Astrocyte of the cerebellum (primary cell): ENCODE measurements around the gene MAD2L1BP.
"Not testable (repeated sequence)": the region's sequence is repeated elsewhere in the genome, so short reads cannot be mapped to it uniquely, and the experiment has no call there.

Experiments
- DNase-seq: peaks from one replicate; pipeline ENCODE4 v3.0.0-alpha.2; 2011; ENCODE audit warnings: low read depth
- H3K4me3 ChIP-seq: 2 replicates; pipeline ENCODE4 v1.5.1; 2011; ENCODE audit warnings: mild to moderate bottlenecking, low read depth, low read length, moderate library complexity
- in situ Hi-C: cut with HindIII; loops from 2 replicates; pipeline ENCODE4 v1.10.0; 2017; ENCODE audit warnings: low sequenced_read_pairs
- TF ChIP-seq, protein P1 (sequence below): IDR thresholded peaks from 2 replicates; pipeline ENCODE4 v1.5.1; 2012; ENCODE audit warnings: low read length, low read depth, moderate library complexity, mild to moderate bottlenecking; ENCODE audit errors: missing control alignments

Gene MAD2L1BP

DNA sequence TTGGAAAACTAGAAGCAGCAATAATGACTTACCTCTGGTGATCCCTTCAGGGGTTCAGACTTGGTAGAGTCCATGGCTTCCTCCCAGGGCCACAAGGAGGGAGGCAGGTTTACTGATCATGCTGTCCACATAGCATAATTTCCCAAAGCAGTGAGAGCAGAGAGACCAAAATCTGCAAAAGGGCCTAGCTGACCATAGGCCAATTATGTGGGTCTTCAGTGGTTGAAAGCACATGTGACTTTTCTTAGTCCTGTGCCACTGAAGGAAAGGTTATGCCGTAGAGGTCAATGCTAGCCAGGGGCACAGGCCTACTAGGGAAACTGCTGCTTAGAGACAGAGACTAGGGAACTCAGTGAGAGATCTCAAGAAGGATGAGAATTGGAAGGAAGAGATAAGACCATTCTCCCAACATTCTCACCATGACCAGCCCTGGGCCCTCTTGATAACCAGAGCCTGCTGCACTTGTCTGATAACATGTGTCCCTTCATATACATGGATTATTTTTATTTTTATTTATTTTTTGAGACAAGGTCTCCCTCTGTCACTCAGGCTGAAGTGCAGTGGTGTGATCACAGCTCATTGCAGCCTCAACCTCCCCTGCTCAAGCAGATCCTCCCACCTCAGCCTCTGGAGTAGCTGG, 4.5 kb upstream of the MAD2L1BP start:
- no peak overlapping the region for H3K4me3 ChIP-seq
- in situ Hi-C loops: no loop called here
- DNase-seq: no peak
- TF ChIP-seq, protein P1, sequence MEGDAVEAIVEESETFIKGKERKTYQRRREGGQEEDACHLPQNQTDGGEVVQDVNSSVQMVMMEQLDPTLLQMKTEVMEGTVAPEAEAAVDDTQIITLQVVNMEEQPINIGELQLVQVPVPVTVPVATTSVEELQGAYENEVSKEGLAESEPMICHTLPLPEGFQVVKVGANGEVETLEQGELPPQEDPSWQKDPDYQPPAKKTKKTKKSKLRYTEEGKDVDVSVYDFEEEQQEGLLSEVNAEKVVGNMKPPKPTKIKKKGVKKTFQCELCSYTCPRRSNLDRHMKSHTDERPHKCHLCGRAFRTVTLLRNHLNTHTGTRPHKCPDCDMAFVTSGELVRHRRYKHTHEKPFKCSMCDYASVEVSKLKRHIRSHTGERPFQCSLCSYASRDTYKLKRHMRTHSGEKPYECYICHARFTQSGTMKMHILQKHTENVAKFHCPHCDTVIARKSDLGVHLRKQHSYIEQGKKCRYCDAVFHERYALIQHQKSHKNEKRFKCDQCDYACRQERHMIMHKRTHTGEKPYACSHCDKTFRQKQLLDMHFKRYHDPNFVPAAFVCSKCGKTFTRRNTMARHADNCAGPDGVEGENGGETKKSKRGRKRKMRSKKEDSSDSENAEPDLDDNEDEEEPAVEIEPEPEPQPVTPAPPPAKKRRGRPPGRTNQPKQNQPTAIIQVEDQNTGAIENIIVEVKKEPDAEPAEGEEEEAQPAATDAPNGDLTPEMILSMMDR: no peak

DNA sequence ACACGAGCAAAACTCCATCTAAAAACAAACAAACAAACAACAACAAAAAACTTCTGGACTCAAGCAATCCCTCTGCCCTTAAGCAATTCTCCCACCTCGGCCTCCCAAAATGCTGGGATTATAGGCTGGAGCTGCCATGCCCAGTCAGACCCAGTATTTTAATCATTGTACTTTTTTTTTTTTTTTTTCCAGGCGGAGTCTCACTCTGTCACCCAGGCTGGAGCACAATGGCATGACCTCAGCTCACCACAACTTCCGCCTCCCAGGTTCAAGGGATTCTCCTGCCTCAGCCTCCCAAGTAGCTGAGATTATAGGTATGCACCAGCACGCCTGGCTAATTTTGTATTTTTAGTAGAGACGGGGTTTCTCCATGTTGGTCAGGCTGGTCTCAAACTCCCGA, 2.6 kb upstream of the MAD2L1BP start:
- in situ Hi-C loops, DNase-seq, H3K4me3 ChIP-seq: not testable (repeated sequence)

DNA sequence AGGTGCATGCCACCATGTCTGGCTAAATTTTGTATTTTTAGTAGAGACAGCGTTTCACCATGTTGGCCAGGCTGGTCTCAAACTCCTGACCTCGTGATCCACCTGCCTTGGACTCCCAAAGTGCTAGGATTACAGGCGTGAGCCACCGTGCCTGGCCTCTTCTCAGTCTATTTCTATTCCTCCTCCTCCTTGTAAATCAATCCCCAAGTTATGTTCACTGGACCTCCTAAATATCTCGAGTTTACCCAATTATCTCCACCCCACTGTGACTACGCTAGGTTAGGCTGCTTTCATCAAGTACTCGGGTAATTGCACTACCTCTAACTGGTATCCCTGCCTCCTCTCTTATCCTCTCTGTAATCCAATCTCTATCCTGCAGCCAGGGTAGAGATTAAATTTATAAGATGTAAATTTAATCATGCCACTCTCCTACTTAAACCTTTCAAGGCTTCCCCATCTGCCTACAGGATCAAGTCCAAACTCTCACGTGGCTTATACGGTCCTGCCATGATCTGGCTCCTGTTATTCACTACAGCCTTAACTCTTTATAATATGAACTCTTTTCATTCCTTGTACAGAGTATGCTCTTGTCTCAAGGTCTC, 837 bp upstream of the MAD2L1BP start:
- TF ChIP-seq, protein P1: no peak
- no peak for DNase-seq
- H3K4me3 ChIP-seq: no peak overlapping the region
- in situ Hi-C loops: no loop called here

DNA sequence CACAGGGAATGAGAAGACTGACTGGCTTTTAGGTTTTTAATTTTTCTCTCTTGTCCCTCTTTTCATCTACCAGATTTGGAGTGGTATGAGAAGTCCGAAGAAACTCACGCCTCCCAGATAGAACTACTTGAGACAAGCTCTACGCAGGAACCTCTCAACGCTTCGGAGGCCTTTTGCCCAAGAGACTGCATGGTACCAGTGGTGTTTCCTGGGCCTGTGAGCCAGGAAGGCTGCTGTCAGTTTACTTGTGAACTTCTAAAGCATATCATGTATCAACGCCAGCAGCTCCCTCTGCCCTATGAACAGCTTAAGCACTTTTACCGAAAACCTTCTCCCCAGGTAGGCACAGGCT, 644 bp downstream of the MAD2L1BP start:
- peak overlapping the region; percentile 79 for H3K4me3 ChIP-seq
- DNase-seq: no peak
- in situ Hi-C loops: no loop called here
- TF ChIP-seq, protein P1: no peak

DNA sequence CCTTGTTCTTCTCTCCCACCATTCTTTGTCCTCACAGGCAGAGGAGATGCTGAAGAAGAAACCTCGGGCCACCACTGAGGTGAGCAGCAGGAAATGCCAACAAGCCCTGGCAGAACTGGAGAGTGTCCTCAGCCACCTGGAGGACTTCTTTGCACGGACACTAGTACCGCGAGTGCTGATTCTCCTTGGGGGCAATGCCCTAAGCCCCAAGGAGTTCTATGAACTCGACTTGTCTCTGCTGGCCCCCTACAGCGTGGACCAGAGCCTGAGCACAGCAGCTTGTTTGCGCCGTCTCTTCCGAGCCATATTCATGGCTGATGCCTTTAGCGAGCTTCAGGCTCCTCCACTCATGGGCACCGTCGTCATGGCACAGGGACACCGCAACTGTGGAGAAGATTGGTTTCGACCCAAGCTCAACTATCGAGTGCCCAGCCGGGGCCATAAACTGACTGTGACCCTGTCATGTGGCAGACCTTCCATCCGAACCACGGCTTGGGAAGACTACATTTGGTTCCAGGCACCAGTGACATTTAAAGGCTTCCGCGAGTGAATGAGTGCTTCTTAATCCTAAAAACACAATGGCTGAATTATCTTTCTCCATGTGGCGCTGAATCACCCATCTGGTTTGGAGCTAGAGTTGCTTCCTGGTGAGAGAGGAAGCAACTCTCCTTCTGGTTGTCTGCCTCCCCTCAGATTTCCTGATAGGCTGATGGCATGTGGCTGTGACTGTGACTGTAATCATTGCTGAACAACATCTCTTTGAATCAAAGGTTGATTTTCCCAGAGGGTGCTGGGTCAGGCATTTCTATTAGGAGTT, 4.6 kb downstream of the MAD2L1BP start:
- no peak for DNase-seq
- no peak overlapping the region for H3K4me3 ChIP-seq
- TF ChIP-seq, protein P1: no peak
- in situ Hi-C loops: no loop called here

DNA sequence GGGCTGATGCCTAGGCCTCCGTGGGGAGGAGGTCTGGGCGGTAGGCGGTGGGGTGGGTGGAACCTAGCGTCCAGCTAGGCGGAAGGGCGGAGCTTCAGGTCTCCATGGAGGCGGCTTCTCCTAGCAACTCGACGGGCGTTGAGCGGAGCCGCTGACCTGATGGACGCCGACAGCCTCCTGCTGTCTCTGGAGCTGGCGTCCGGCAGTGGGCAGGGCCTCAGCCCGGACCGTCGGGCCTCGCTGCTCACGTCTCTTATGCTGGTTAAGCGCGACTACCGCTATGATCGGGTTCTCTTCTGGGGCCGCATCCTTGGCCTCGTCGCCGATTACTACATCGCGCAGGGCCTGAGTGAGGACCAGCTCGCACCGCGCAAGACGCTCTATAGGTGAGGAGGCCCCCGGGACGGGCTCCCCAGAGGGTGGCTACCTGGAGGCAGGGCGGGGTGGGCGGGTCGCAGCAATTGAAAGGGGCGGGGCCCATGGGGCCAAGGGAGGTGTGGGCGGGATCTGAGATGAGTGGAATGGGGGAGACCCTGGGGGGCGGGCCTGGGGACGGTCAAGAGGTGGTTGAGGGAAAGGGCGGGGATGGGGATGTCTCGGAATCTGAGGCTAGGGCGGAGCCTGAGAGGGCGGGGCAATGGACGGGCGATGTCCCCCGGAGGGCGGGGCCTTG, 9.4 kb downstream of the MAD2L1BP start, which contains the start of gene RSPH9:
TSS of gene RSPH9 (plus strand) at position 97 of the 673 bp plus-strand sequence. CDS start at position 160, 63 bp downstream.
- peak within 1 kb of the TSS; percentile 45 for H3K4me3 ChIP-seq
- TF ChIP-seq, protein P1: no peak
- in situ Hi-C loops: no loop called here
- DNase-seq: no peak
